Nephron progenitor cell (in vitro differentiated cells): ENCODE measurements around the gene USP21.

Source experiments
- DNase-seq: peaks from one replicate; pipeline ENCODE4 v3.0.0; 2021
- H3K27ac Mint-ChIP-seq: 2 replicates; pipeline ENCODE4 v1.8.0; 2021; ENCODE audit warnings: mild to moderate bottlenecking, moderate library complexity, mixed read lengths
- H3K27me3 Mint-ChIP-seq: 2 replicates; pipeline ENCODE4 v1.8.0; 2021; ENCODE audit warnings: mild to moderate bottlenecking, low read depth, mixed read lengths; ENCODE audit not compliant: poor library complexity
- H3K36me3 Mint-ChIP-seq: 2 replicates; pipeline ENCODE4 v1.8.0; 2021; ENCODE audit warnings: low read depth, mixed read lengths
- H3K4me1 Mint-ChIP-seq: 2 replicates; pipeline ENCODE4 v1.8.0; 2021; ENCODE audit warnings: mixed read lengths
- H3K4me3 Mint-ChIP-seq: 2 replicates; pipeline ENCODE4 v1.8.0; 2021; ENCODE audit warnings: mild to moderate bottlenecking, moderate library complexity, mixed read lengths
- H3K9me3 Mint-ChIP-seq: 2 replicates; pipeline ENCODE4 v1.8.0; 2021; ENCODE audit warnings: mild to moderate bottlenecking, moderate library complexity, mixed read lengths
- TF ChIP-seq, protein P1 (sequence below): fragments of 200-600 bp; sonication (generic); IDR thresholded peaks from 2 replicates; pipeline ENCODE4 v1.5.0; 2021; ENCODE audit warnings: antibody characterized with exemption

The USP21 gene, protein sequence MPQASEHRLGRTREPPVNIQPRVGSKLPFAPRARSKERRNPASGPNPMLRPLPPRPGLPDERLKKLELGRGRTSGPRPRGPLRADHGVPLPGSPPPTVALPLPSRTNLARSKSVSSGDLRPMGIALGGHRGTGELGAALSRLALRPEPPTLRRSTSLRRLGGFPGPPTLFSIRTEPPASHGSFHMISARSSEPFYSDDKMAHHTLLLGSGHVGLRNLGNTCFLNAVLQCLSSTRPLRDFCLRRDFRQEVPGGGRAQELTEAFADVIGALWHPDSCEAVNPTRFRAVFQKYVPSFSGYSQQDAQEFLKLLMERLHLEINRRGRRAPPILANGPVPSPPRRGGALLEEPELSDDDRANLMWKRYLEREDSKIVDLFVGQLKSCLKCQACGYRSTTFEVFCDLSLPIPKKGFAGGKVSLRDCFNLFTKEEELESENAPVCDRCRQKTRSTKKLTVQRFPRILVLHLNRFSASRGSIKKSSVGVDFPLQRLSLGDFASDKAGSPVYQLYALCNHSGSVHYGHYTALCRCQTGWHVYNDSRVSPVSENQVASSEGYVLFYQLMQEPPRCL

DNA sequence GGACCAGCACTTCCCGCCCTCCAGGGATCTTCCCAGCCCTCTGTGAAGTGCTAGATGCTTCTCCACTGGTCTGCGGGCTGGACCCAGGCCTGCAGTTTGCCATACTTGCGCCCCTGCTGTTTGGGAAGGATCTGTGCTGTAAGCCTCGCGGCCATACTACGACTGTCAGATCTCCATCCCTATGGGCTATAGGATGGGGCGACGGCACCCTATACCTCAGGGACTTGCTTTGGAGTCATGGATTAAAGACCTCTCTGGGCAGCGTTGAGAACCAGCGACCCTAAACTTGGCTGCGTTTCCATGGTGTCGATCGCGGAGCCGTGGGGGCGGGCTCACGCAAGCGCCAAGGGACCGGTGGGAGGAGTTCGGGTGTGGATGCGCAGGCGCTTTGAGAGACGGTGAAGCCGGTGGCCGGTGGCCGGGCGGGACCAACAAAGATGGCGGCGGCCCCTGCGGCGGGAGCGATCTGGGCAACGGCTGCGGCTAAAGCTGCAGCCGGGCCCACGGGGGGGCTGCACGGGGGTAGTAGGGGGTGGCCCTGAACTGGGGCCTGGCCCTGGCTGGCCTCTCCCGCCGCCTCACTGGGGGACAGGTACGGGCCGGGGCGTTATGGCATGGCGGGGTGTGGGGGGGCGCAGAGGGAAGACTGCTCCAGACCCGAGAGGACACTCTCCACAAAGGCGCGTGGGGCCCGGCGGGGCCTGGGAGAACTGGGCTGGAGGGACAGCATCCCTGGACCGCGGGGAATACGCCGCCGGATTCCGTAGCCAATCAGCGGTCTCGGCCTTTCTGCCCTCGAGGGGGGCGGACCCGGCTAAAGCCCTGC lies at the start of gene USP21:
Gene USP21, plus strand, starts transcription at position 414 of the 826 bp plus-strand sequence. CDS start 1,141 bp downstream, outside the sequence.
- peaks cover 58% of the 10 kb centered on the region for H3K36me3 Mint-ChIP-seq

DNA sequence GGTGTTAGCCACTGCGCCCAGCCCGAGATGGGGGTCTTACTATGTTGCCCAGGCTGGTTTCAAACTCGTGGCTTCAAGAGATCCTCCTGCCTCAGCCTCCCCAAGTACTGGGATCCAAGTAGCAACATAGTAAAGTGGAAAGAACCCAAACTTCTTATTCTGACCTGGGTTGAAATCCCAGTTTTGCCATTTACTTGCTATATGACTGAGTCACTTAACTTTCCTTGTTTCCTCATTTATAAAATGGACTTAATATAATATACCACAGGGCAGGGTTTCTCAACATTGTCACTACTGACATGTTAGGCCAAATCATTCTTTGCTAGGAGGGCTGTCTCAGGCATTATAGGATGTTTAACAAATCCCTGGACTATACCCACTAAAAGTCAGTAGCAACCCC lies 48.2 kb upstream of the USP21 start:
- DNase-seq: no peak
- TF ChIP-seq, protein P1, sequence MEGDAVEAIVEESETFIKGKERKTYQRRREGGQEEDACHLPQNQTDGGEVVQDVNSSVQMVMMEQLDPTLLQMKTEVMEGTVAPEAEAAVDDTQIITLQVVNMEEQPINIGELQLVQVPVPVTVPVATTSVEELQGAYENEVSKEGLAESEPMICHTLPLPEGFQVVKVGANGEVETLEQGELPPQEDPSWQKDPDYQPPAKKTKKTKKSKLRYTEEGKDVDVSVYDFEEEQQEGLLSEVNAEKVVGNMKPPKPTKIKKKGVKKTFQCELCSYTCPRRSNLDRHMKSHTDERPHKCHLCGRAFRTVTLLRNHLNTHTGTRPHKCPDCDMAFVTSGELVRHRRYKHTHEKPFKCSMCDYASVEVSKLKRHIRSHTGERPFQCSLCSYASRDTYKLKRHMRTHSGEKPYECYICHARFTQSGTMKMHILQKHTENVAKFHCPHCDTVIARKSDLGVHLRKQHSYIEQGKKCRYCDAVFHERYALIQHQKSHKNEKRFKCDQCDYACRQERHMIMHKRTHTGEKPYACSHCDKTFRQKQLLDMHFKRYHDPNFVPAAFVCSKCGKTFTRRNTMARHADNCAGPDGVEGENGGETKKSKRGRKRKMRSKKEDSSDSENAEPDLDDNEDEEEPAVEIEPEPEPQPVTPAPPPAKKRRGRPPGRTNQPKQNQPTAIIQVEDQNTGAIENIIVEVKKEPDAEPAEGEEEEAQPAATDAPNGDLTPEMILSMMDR: no peak
- Mint-ChIP-seq H3K27me3 (no peaks in the 10 kb centered on the region), H3K27ac (no peak overlapping the region), H3K4me1 (peaks cover 13% of the 10 kb centered on the region), H3K4me3 (no peak overlapping the region), H3K9me3 (no peaks in the 10 kb centered on the region), H3K36me3 (peaks cover 24% of the 10 kb centered on the region)

More for the DNA sequence above, at the start of gene USP21:
- peak; percentile 97 for DNase-seq
- Mint-ChIP-seq H3K4me1 (peaks cover 70% of the 10 kb centered on the region), H3K27me3 (peaks cover 2% of the 10 kb centered on the region), H3K9me3 (no peaks in the 10 kb centered on the region), H3K4me3 (peak within 1 kb of the TSS; percentile 89), H3K27ac (peak within 1 kb of the TSS; percentile 98)
- TF ChIP-seq, protein P1: no peak

DNA sequence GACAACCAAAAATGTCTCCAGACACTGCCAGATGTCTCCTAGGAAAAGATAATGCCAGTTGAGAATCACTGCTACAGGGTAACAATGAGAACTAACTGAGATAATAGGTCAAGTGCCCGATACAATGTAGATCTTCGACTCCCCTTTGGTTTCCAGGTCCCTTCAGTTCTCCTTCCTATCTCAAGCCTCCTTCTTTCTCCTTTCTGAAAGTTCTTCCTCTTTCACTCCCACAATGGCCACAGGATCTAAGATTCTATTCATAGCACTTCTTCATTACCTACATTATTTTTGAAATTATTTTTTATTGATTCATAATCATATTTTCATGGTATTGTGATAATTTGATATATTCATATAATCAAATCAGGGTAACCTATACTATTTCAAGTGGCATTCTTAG lies 47.8 kb upstream of the USP21 start:
- H3K9me3 Mint-ChIP-seq: no peaks in the 10 kb centered on the region
- no peak for DNase-seq
- TF ChIP-seq, protein P1: no peak
- peaks cover 17% of the 10 kb centered on the region for H3K4me1 Mint-ChIP-seq
- no peak overlapping the region for H3K27ac Mint-ChIP-seq
- peaks cover 20% of the 10 kb centered on the region for H3K36me3 Mint-ChIP-seq
- no peak overlapping the region for H3K4me3 Mint-ChIP-seq
- no peaks in the 10 kb centered on the region for H3K27me3 Mint-ChIP-seq

DNA sequence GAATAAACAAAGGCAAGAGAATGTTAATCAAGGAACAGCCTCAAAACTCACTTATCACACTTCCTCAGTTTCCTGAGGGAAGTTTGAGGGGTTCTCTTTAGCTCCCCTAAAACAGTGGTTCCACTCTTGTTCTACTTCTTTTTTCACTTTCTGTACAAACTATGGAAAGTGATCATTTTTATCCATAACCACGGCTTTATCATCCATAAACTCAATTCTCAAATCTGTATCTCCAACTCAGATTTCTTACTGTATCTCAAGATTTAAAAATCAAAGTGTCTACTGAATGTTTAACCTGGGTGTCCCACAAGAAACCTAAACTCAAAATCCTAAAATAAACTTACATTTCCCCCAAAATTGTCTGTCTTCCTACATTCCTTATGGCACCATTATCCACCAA lies 45.4 kb upstream of the USP21 start:
- Mint-ChIP-seq H3K4me3 (no peak overlapping the region), H3K4me1 (peaks cover 34% of the 10 kb centered on the region), H3K27me3 (no peaks in the 10 kb centered on the region), H3K36me3 (peaks cover 14% of the 10 kb centered on the region), H3K27ac (no peak overlapping the region), H3K9me3 (no peaks in the 10 kb centered on the region)
- TF ChIP-seq, protein P1: no peak
- no peak for DNase-seq

DNA sequence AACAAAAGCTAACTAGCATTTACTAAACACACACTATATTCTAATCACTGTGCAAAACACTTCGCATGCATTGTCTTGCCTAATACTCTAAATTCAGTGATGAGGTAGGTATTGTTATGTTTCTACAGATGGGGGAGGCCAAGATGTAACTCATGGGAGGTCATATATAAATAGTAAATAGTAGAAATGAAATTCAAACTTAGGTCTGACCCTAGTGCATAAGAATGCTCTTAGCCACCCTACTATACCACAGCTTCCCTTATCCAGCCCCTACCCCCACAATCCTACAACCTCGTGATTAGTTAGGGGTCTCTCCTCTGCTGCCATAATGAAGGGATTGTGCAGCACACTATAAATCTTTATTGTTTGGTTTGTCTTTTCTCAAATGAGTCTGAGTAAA lies 44.7 kb upstream of the USP21 start:
- no peak for DNase-seq
- H3K27ac Mint-ChIP-seq: no peak overlapping the region
- H3K4me3 Mint-ChIP-seq: no peak overlapping the region
- TF ChIP-seq, protein P1: no peak
- peaks cover 40% of the 10 kb centered on the region for H3K4me1 Mint-ChIP-seq
- no peaks in the 10 kb centered on the region for H3K9me3 Mint-ChIP-seq
- H3K27me3 Mint-ChIP-seq: no peaks in the 10 kb centered on the region
- H3K36me3 Mint-ChIP-seq: peaks cover 7% of the 10 kb centered on the region
